Measurements from ENCODE around the gene LCE3B. TPM values are rescaled to one million over a fixed set of nuclear protein-coding genes. Genes with fewer than 3 reads are reported as not detected.

The LCE3B gene
- total RNA-seq, 1 experiment from 2014 or later = not detected

GRCh38 chr1:152622803-152623202, 9.2 kb downstream of the LCE3B start, which contains the start of gene LCE3A:
Gene LCE3A, minus strand, starts transcription at chr1:152623103. Its CDS starts 0 bp downstream, at chr1:152623103.
- ChIA-PET CTCF (interaction anchor here (0.7 to 3.3 kb wide), 5 partner anchors 9 to 248 kb away, joined by 3 to 18 read pairs (median 6); no protein-coding TSS in a partner anchor), POLR2A (interaction anchor here (0.7 kb wide), 1 partner anchor 127 kb away, joined by 5 read pairs; no protein-coding TSS in a partner anchor)
- no peaks in the 10 kb centered on the region for H3K27me3 Mint-ChIP-seq (ENCODE audit: insufficient read depth, unreplicated experiment)
- DNase-seq (ENCODE audit: unreplicated experiment) = no peak
- TF ChIP-seq CTCF (IDR thresholded peaks at IDR 0.05; ENCODE audit: unreplicated experiment) = no peak
- BruUV-seq (replicated peaks) = no TSS peak
- H3K27ac Mint-ChIP-seq (ENCODE audit: low read depth, unreplicated experiment) = no peak within 1 kb of the TSS
- intact Hi-C loops (cut with micrococcal nuclease) = no loop called here
- H3K4me3 Mint-ChIP-seq (ENCODE audit: unreplicated experiment) = no peak within 1 kb of the TSS
- H3K36me3 Mint-ChIP-seq (ENCODE audit: insufficient read depth, unreplicated experiment) = no peaks in the 10 kb centered on the region
- peaks cover 13% of the 10 kb centered on the region for H3K9me3 Mint-ChIP-seq (ENCODE audit: unreplicated experiment)
- peaks cover 8% of the 10 kb centered on the region for H3K4me1 Mint-ChIP-seq (ENCODE audit: insufficient read depth, unreplicated experiment)

DNA sequence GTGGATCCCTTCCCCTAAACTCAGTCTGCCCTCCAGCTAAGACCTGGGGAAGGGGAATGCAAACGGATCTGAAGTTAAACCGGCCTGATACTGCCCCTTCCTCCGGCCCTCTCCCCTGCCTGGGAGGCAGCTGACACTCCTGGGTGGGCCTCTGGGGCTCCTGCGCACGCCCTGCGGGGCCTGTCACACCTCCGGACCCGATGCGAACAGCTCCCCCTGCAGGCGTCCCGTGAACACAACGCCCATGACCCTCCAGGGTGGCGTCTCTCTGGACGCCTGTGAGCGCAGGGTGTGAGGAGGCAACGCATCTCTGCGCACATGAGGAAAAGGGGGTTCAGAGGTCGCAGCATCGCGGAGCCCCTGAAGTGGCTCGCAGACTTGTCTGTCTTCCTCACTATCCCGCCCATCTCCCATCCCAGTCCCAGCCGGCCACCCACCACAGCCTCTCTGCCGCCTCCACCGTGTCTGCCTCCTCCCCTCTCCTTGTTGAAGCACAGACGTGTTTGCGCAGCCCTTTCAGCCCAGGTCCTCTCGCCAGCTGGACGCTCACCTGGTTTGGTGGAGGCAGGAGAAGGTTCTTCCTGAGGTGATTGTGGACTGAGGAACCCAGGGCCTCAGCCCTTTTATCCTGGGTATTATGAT, 9.7 kb downstream of the LCE3B start:
- Mint-ChIP-seq H3K4me1 (ENCODE audit: insufficient read depth, unreplicated experiment) (peaks cover 8% of the 10 kb centered on the region), H3K9me3 (ENCODE audit: unreplicated experiment) (peaks cover 10% of the 10 kb centered on the region), H3K27ac (ENCODE audit: low read depth, unreplicated experiment) (no peak overlapping the region), H3K27me3 (ENCODE audit: insufficient read depth, unreplicated experiment) (no peaks in the 10 kb centered on the region), H3K4me3 (ENCODE audit: unreplicated experiment) (no peak overlapping the region), H3K36me3 (ENCODE audit: insufficient read depth, unreplicated experiment) (no peaks in the 10 kb centered on the region)
- ChIA-PET CTCF (interaction anchor here (0.9 to 3.3 kb wide), 4 partner anchors 8 to 409 kb away, joined by 3 to 18 read pairs (median 11); no protein-coding TSS in a partner anchor), POLR2A (interaction anchor here (0.7 to 1.2 kb wide), 2 partner anchors 9 to 127 kb away, joined by 3 to 5 read pairs; no protein-coding TSS in a partner anchor)
- DNase-seq (ENCODE audit: unreplicated experiment) = no peak
- TF ChIP-seq CTCF (IDR thresholded peaks at IDR 0.05; ENCODE audit: unreplicated experiment) = peak; percentile 46
- intact Hi-C loops (cut with micrococcal nuclease) = no loop called here
- no TSS peak for BruUV-seq (replicated peaks)

GRCh38 chr1:152626744-152627143, 13.1 kb downstream of the LCE3B start:
- intact Hi-C loops (cut with micrococcal nuclease) = no loop called here
- CTCF ChIA-PET = interaction anchor here (1.2 to 2.3 kb wide), 2 partner anchors 26 to 27 kb away, joined by 5 to 7 read pairs; no protein-coding TSS in a partner anchor
- peaks cover 8% of the 10 kb centered on the region for H3K4me1 Mint-ChIP-seq (ENCODE audit: insufficient read depth, unreplicated experiment)
- TF ChIP-seq CTCF (IDR thresholded peaks at IDR 0.05; ENCODE audit: unreplicated experiment) = no peak
- no peak overlapping the region for H3K27ac Mint-ChIP-seq (ENCODE audit: low read depth, unreplicated experiment)
- DNase-seq (ENCODE audit: unreplicated experiment) = peak; percentile 33
- H3K4me3 Mint-ChIP-seq (ENCODE audit: unreplicated experiment) = no peak overlapping the region
- BruUV-seq (replicated peaks) = no TSS peak
- POLR2A ChIA-PET = interaction anchor here (0.7 to 1.4 kb wide), 2 partner anchors 10 to 11 kb away, joined by 3 read pairs; no protein-coding TSS in a partner anchor
- H3K27me3 Mint-ChIP-seq (ENCODE audit: insufficient read depth, unreplicated experiment) = no peaks in the 10 kb centered on the region
- H3K36me3 Mint-ChIP-seq (ENCODE audit: insufficient read depth, unreplicated experiment) = no peaks in the 10 kb centered on the region
- H3K9me3 Mint-ChIP-seq (ENCODE audit: unreplicated experiment) = peaks cover 6% of the 10 kb centered on the region

DNA sequence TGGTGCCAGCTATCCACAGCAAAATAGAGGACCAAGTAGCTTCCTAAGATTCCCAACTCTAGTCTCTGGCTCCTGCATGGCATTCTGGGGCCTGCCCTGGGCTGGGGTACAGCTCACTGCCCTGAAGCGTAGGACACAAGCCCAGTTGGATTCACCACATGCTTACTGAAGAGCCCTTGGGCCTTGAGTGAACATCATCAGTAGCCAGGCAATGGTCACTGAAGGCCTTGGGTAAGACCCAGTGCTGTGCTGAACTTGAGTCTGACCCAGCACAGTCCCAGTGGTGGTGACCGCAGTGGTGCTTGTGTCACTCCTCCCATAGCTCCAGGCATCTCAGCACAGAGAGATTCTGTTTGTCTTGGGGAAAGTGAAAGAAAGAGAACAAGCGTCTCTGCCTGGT, 17.0 kb downstream of the LCE3B start:
- Mint-ChIP-seq H3K4me3 (ENCODE audit: unreplicated experiment) (no peak overlapping the region), H3K36me3 (ENCODE audit: insufficient read depth, unreplicated experiment) (no peaks in the 10 kb centered on the region), H3K4me1 (ENCODE audit: insufficient read depth, unreplicated experiment) (no peaks in the 10 kb centered on the region), H3K27me3 (ENCODE audit: insufficient read depth, unreplicated experiment) (no peaks in the 10 kb centered on the region), H3K9me3 (ENCODE audit: unreplicated experiment) (peaks cover 19% of the 10 kb centered on the region), H3K27ac (ENCODE audit: low read depth, unreplicated experiment) (no peak overlapping the region)
- DNase-seq (ENCODE audit: unreplicated experiment) = no peak
- intact Hi-C loops (cut with micrococcal nuclease) = no loop called here
- TF ChIP-seq CTCF (IDR thresholded peaks at IDR 0.05; ENCODE audit: unreplicated experiment) = no peak
- ChIA-PET CTCF (interaction anchor here (0.8 to 5.5 kb wide), 4 partner anchors 8 to 24 kb away, joined by 3 to 29 read pairs (median 5); partner anchors contain the start of gene LCE3A), POLR2A (no interaction called here)
- BruUV-seq (replicated peaks) = no TSS peak

Measured in MCF 10A (cell line).